K562 (cell line): Measurements from ENCODE around the gene MET. TPM values are rescaled to one million over a fixed set of nuclear protein-coding genes. Genes with fewer than 3 reads are reported as not detected.

Experiments
- ATAC-seq: fragments of 200-7000 bp; cut with Tn5 transposase; 3 replicates; pipeline ENCODE4 v1.9.1; 2020; ENCODE audit warnings: moderate library complexity
- BruUV-seq: library from RNA; stranded (reverse); fragments of 400-500 nt; replicated peaks from 2 replicates; lab custom pipeline; 2021; lab: Mats Ljungman, UMichigan
- CTCF ChIA-PET: fragments of 300-600 bp; formaldehyde crosslinking; extraction: SDS; loops from one replicate; lab custom pipeline; 2021; ENCODE audit warnings: low intra/inter-chr PET ratio; lab: Yijun Ruan, JAX
- POLR2A ChIA-PET: fragments of 300-600, 350-650 bp; sonication (Branson Sonifier 250); formaldehyde crosslinking; extraction: SDS; loops from one replicate; lab custom pipeline; 2021; ENCODE audit warnings: antibody characterized with exemption, inconsistent platforms; lab: Yijun Ruan, JAX
- DNase-seq, 4 experiments: peaks; one replicate each; pipeline versions ENCODE4 v3.0.0 to v3.0.0-alpha.2; 2011 to 2018; ENCODE audit warnings: low spot score in 3 of 4, mixed read lengths in 3 of 4; ENCODE audit errors: extremely low read depth in 1 of 4
- FAIRE-seq: peaks from 2 replicates; lab custom pipeline; 2011; peaks lifted over from hg19 to GRCh38; lab: Jason Lieb, UNC
- H2AFZ ChIP-seq: 2 replicates; pipeline ENCODE4 v1.6.0; 2011; ENCODE audit warnings: low read depth, low read length, control low read depth, inconsistent platforms
- H3K27ac ChIP-seq: fragments of 200-600 bp; 3 replicates; pipeline ENCODE4 v1.8.0; 2011; ENCODE audit warnings: low read depth, mild to moderate bottlenecking, control low read depth, inconsistent platforms, low read length, moderate library complexity, mixed read lengths; ENCODE audit errors: extremely low read depth
- H3K27me3 ChIP-seq, 2 experiments: fragments of 300-600 bp in 1 of 2; 2 replicates in 1 of 2; 3 replicates in 1 of 2; pipeline versions ENCODE4 v1.6.0 to v1.8.0; 2011; ENCODE audit warnings: inconsistent platforms in 2 of 2, low read length in 2 of 2, mild to moderate bottlenecking in 1 of 2, mixed read lengths in 1 of 2, moderate library complexity in 1 of 2; ENCODE audit not compliant: control insufficient read depth in 2 of 2, insufficient read depth in 2 of 2
- H3K36me3 ChIP-seq: fragments of 300-600 bp; 3 replicates; pipeline ENCODE4 v1.8.0; 2011; ENCODE audit warnings: mild to moderate bottlenecking, low read length, inconsistent platforms; ENCODE audit not compliant: control insufficient read depth, insufficient read depth
- H3K4me1 ChIP-seq, 2 experiments: fragments of 200-600 bp in 1 of 2; replicated peaks in 1 of 2; 2 replicates in 1 of 2; 3 replicates in 1 of 2; pipeline versions ENCODE4 v1.5.1 to v1.8.0; 2011; ENCODE audit warnings: inconsistent platforms in 2 of 2, low read length in 2 of 2, mild to moderate bottlenecking in 1 of 2, mixed read lengths in 1 of 2, moderate library complexity in 1 of 2; ENCODE audit not compliant: control insufficient read depth in 2 of 2, insufficient read depth in 2 of 2
- H3K4me2 ChIP-seq: 2 replicates; pipeline ENCODE4 v1.6.1; 2011; ENCODE audit warnings: low read length, control low read depth, inconsistent platforms, mixed read lengths; ENCODE audit not compliant: insufficient read depth
- H3K4me3 ChIP-seq: fragments of 200-600 bp; sonication (generic), shearing (Covaris generic); 2 replicates; pipeline ENCODE4 v1.5.1; 2016; ENCODE audit warnings: control low read depth, inconsistent platforms
- H3K79me2 ChIP-seq: fragments of 200-600 bp; 3 replicates; pipeline ENCODE4 v1.8.0; 2011; ENCODE audit warnings: low read length, inconsistent platforms; ENCODE audit not compliant: control insufficient read depth, insufficient read depth
- H3K9ac ChIP-seq, 2 experiments: 2 replicates each; pipeline versions ENCODE4 v1.6.0 to v1.6.1; 2011; ENCODE audit warnings: low read depth in 2 of 2, low read length in 2 of 2, control low read depth in 1 of 2, inconsistent platforms in 1 of 2, mild to moderate bottlenecking in 1 of 2, mixed read lengths in 1 of 2; ENCODE audit not compliant: insufficient read depth in 1 of 2
- H3K9me1 ChIP-seq: one replicate; pipeline ENCODE4 v1.6.0; 2011; ENCODE audit warnings: inconsistent platforms, mild to moderate bottlenecking, low read length, moderate library complexity; ENCODE audit not compliant: control insufficient read depth, insufficient read depth
- H3K9me3 ChIP-seq: replicated peaks from 2 replicates; pipeline ENCODE4 v1.5.1; 2011; ENCODE audit warnings: low read depth, low read length, inconsistent platforms; ENCODE audit not compliant: control insufficient read depth, insufficient read depth
- H4K20me1 ChIP-seq: replicated peaks from 2 replicates; pipeline ENCODE4 v1.6.1; 2011; ENCODE audit warnings: low read length, inconsistent platforms, mixed read lengths; ENCODE audit not compliant: control insufficient read depth, insufficient read depth
- GTF2B ChIP-seq: IDR thresholded peaks from 2 replicates; pipeline ENCODE4 v1.6.1; 2011; ENCODE audit not compliant: insufficient read length; ENCODE audit errors: extremely low read depth
- ZFP91 ChIP-seq: sonication (generic); formaldehyde crosslinking; IDR thresholded peaks from 2 replicates; pipeline ENCODE4 v1.8.0; 2022; ENCODE audit warnings: mild to moderate bottlenecking, missing genetic modification reagents
- ZNF134 ChIP-seq: fragments of 250-450 bp; sonication (Bioruptor Pico); conservative IDR thresholded peaks from 2 replicates; pipeline ENCODE4 v1.4.0; 2020
- ZNF277 ChIP-seq: fragments of 250-450 bp; sonication (Bioruptor Pico); IDR thresholded peaks from 2 replicates; pipeline ENCODE4 v1.8.0; 2022; ENCODE audit warnings: inconsistent platforms, mild to moderate bottlenecking, moderate library complexity, borderline replicate concordance
- ZNF282 ChIP-seq: sonication (generic); formaldehyde crosslinking; IDR thresholded peaks from 2 replicates; pipeline ENCODE4 v1.8.1; 2023; ENCODE audit warnings: missing genetic modification reagents
- ZNF408 ChIP-seq: fragments of 250-450 bp; sonication (Bioruptor Pico); IDR thresholded peaks from 2 replicates; pipeline ENCODE4 v1.4.0; 2020; ENCODE audit warnings: low read depth, mild to moderate bottlenecking, moderate library complexity
- ZNF75A ChIP-seq: fragments of 450-650 bp; formaldehyde crosslinking; IDR thresholded peaks from 2 replicates; pipeline ENCODE4 v1.4.0; 2020; ENCODE audit warnings: mild to moderate bottlenecking
- WGBS: fragments of 100-300 bp; shearing (Covaris generic); methylation state at CpG from one replicate; pipeline ENCODE4 v1.1.6; 2016; ENCODE audit warnings: low coverage, mixed read lengths; ENCODE audit not compliant: insufficient coverage; ENCODE audit errors: missing lambda C conversion rate; 5-methylcytosine and 5-hydroxymethylcytosine counted together
- in situ Hi-C: fragments of 300-500 bp; cut with MboI; formaldehyde crosslinking; loops from 4 replicates; pipeline ENCODE4 v1.15.0; 2018; ENCODE audit warnings: inconsistent platforms, mixed read lengths
- intact Hi-C: fragments of 100-400 bp; cut with micrococcal nuclease; formaldehyde crosslinking; loops from 2 replicates; pipeline ENCODE4 v1.14.2; 2022
- polyA plus RNA-seq, 8 experiments: library from polyadenylated mRNA; depleted of rRNA in 4 of 8; stranded (reverse) in 5 of 8; unstranded in 3 of 8; fragments of >200 nt; fragmentation: Nextera tagmentation in 2 of 8; fragmentation: Illumina TruSeq in 1 of 8; extraction: Ambion mirVana in 2 of 8; extraction: Trizol in 1 of 8; gene quantifications; 2 replicates each; pipeline versions ENCODE4 v1.2.1 to v1.2.3, GENCODE V29; 2011 to 2014; ENCODE audit warnings: inconsistent platforms in 1 of 8, missing spikeins in 1 of 8
- total RNA-seq, 7 experiments: library from RNA; depleted of rRNA in 6 of 7; stranded (reverse); fragments of >200 nt in 6 of 7; fragmentation: Illumina TruSeq in 2 of 7; extraction: Trizol in 2 of 7; gene quantifications; 2 replicates each; pipeline versions ENCODE4 v1.2.1 to v1.2.3, GENCODE V29; 2011 to 2021; ENCODE audit warnings: low replicate concordance in 1 of 7

The MET gene
- total and polyA plus RNA-seq, 9 of the 15 experiments (the other 6 are each of a cell fraction or from before 2014, with no cell fraction given) = 0.84 to 2.4 (median 1.1) TPM

GRCh38 chr7:116708861-116709260, 36.9 kb downstream of the MET start:
- ChIA-PET POLR2A (interaction anchor here (0.8 kb wide), 1 partner anchor 15 kb away, joined by 5 read pairs; no protein-coding TSS in a partner anchor), CTCF (no interaction called here)
- in situ Hi-C loops = no loop called here
- H2AFZ ChIP-seq = no peak overlapping the region
- H3K9me3 ChIP-seq = no peaks in the 10 kb centered on the region
- ATAC-seq (no peak), FAIRE-seq (no peak), DNase-seq (no peak)
- no peaks in the 10 kb centered on the region for H3K79me2 ChIP-seq
- 0% methylated on average over 1 of the region's 1 CpG for WGBS
- H3K4me1 ChIP-seq = peaks cover 0 to 10% of the 10 kb centered on the region in 2 experiments; a peak in 3 of 5 replicates
- H3K4me3 ChIP-seq = no peak overlapping the region
- peaks cover 4 to 5% of the 10 kb centered on the region in 2 experiments; a peak in 4 of 5 replicates for H3K27me3 ChIP-seq
- no peaks in the 10 kb centered on the region for H4K20me1 ChIP-seq
- no peak overlapping the region for H3K9ac ChIP-seq
- no peak for TF ChIP-seq ZNF134 (CRISPR knock-in tag)
- no peak for TF ChIP-seq ZFP91 (CRISPR knock-in tag)
- TF ChIP-seq ZNF408 (CRISPR knock-in tag) = no peak
- no peak for TF ChIP-seq ZNF282 (CRISPR knock-in tag)
- TF ChIP-seq GTF2B = no peak
- TF ChIP-seq ZNF75A = no peak
- no peak for TF ChIP-seq ZNF277
- H3K27ac ChIP-seq = no peak overlapping the region
- no peaks in the 10 kb centered on the region for H3K36me3 ChIP-seq
- no peak overlapping the region for H3K4me2 ChIP-seq
- intact Hi-C loops = no loop called here
- BruUV-seq = no TSS peak
- no peaks in the 10 kb centered on the region for H3K9me1 ChIP-seq
